GM12878 (cell line): Measurements from ENCODE around the gene USP26. TPM values are rescaled to one million over a fixed set of nuclear protein-coding genes. Genes with fewer than 3 reads are reported as not detected.

Experiments used
- ATAC-seq: fragments of 200-7000 bp; cut with Tn5 transposase; 3 replicates; pipeline ENCODE4 v1.9.1; 2020; ENCODE audit warnings: mild to moderate bottlenecking, moderate library complexity
- BruUV-seq: library from RNA; stranded (reverse); fragments of 400-500 nt; replicated peaks from 2 replicates; lab custom pipeline; 2021; lab: Mats Ljungman, UMichigan
- CTCF ChIA-PET: fragments of 300-600 bp; sonication (Branson Sonifier 250); formaldehyde crosslinking; extraction: SDS; loops from one replicate; lab custom pipeline; 2021; ENCODE audit warnings: inconsistent platforms; lab: Yijun Ruan, JAX
- POLR2A ChIA-PET: fragments of 350-600 bp; formaldehyde crosslinking; extraction: SDS; loops from one replicate; lab custom pipeline; 2021; ENCODE audit warnings: inconsistent platforms; lab: Charles Lee
- RAD21 ChIA-PET: fragments of 300-600 bp; sonication (Branson Sonifier 250); formaldehyde crosslinking; loops from one replicate; lab custom pipeline; 2023; ENCODE audit warnings: antibody characterized with exemption; ENCODE audit not compliant: unreplicated experiment; lab: Charles Lee
- SMC1A ChIA-PET: fragments of 300-600 bp; sonication (Branson Sonifier 250); formaldehyde crosslinking; loops from one replicate; lab custom pipeline; 2023; ENCODE audit not compliant: unreplicated experiment, uncharacterized antibody; lab: Charles Lee
- DNase-seq: peaks from one replicate; pipeline ENCODE4 v3.0.0-alpha.2; 2011; ENCODE audit warnings: low read depth, low spot score
- FAIRE-seq: peaks from 3 replicates; lab custom pipeline; 2011; peaks lifted over from hg19 to GRCh38; lab: Jason Lieb, UNC
- H2AFZ ChIP-seq: 2 replicates; pipeline ENCODE4 v1.6.0; 2011; ENCODE audit warnings: low read depth, low read length, control low read depth; ENCODE audit not compliant: control insufficient read depth
- H3K27ac ChIP-seq: 2 replicates; pipeline ENCODE4 v1.5.1; 2011; ENCODE audit warnings: control low read depth; ENCODE audit not compliant: control insufficient read depth, insufficient read depth
- H3K27me3 ChIP-seq, 2 experiments: replicated peaks in 1 of 2; 2 replicates each; pipeline versions ENCODE4 v1.6.0 to v1.6.1; 2011; ENCODE audit warnings: low read length in 1 of 2; ENCODE audit not compliant: control insufficient read depth in 2 of 2, insufficient read depth in 2 of 2
- H3K36me3 ChIP-seq, 2 experiments: 2 replicates each; pipeline ENCODE4 v1.5.1; 2011; ENCODE audit warnings: low read length in 1 of 2; ENCODE audit not compliant: control insufficient read depth in 2 of 2, insufficient read depth in 2 of 2
- H3K4me1 ChIP-seq: 2 replicates; pipeline ENCODE4 v1.6.1; 2011; ENCODE audit warnings: mild to moderate bottlenecking, low read length, moderate library complexity, mixed read lengths; ENCODE audit not compliant: control insufficient read depth, insufficient read depth
- H3K4me2 ChIP-seq: 2 replicates; pipeline ENCODE4 v1.6.0; 2011; ENCODE audit warnings: control low read depth; ENCODE audit not compliant: control insufficient read depth, insufficient read depth
- H3K4me3 ChIP-seq: fragments of 200-600 bp; sonication (generic); 2 replicates; pipeline ENCODE4 v1.5.1; 2016
- H3K79me2 ChIP-seq: 2 replicates; pipeline ENCODE4 v1.6.0; 2011; ENCODE audit warnings: low read length; ENCODE audit not compliant: control insufficient read depth, insufficient read depth
- H3K9ac ChIP-seq: 2 replicates; pipeline ENCODE4 v1.8.0; 2011; ENCODE audit warnings: low read length, control low read depth, mixed read lengths; ENCODE audit not compliant: control insufficient read depth, insufficient read depth
- H3K9me3 ChIP-seq: replicated peaks from 3 replicates; pipeline ENCODE4 v1.5.1; 2011; ENCODE audit warnings: mild to moderate bottlenecking, low read length; ENCODE audit not compliant: control insufficient read depth, insufficient read depth
- H4K20me1 ChIP-seq: 2 replicates; pipeline ENCODE4 v1.6.0; 2011; ENCODE audit not compliant: control insufficient read depth, insufficient read depth
- CHD4 ChIP-seq: fragments of 200-600 bp; sonication (generic); IDR thresholded peaks from 2 replicates; pipeline ENCODE4 v1.6.1; 2016; ENCODE audit warnings: mild to moderate bottlenecking
- FOXK2 ChIP-seq: fragments of 450-650 bp; IDR thresholded peaks from 2 replicates; pipeline ENCODE4 v1.6.1; 2017; ENCODE audit warnings: mild to moderate bottlenecking, moderate library complexity
- FOXM1 ChIP-seq: IDR thresholded peaks from 2 replicates; pipeline ENCODE4 v1.6.1; 2012; ENCODE audit warnings: low read depth, mild to moderate bottlenecking, inconsistent platforms, low read length, moderate library complexity
- GABPA ChIP-seq: IDR thresholded peaks from 2 replicates; pipeline ENCODE4 v1.6.1; 2014; ENCODE audit warnings: antibody characterized with exemption, low read depth, mild to moderate bottlenecking, inconsistent platforms
- IRF5 ChIP-seq: fragments of 450-650 bp; IDR thresholded peaks from 2 replicates; pipeline ENCODE4 v1.6.1; 2017; ENCODE audit warnings: borderline replicate concordance
- KAT2A ChIP-seq: conservative IDR thresholded peaks from 2 replicates; pipeline ENCODE4 v1.6.1; 2011; ENCODE audit warnings: low read depth, low read length; ENCODE audit not compliant: control insufficient read depth
- LARP7 ChIP-seq: fragments of 450-650 bp; IDR thresholded peaks from 2 replicates; pipeline ENCODE4 v1.6.1; 2017; ENCODE audit warnings: mild to moderate bottlenecking
- NR2F1 ChIP-seq: fragments of 450-650 bp; conservative IDR thresholded peaks from 2 replicates; pipeline ENCODE4 v1.6.1; 2017; ENCODE audit warnings: mild to moderate bottlenecking
- RELB ChIP-seq: fragments of 450-650 bp; IDR thresholded peaks from 2 replicates; pipeline ENCODE4 v1.6.1; 2017; ENCODE audit warnings: low read depth, mild to moderate bottlenecking, moderate library complexity
- RUNX3 ChIP-seq: IDR thresholded peaks from 2 replicates; pipeline ENCODE4 v1.6.1; 2012; ENCODE audit warnings: low read length, inconsistent platforms
- SIX5 ChIP-seq: IDR thresholded peaks from 2 replicates; pipeline ENCODE4 v1.6.1; 2011; ENCODE audit warnings: mild to moderate bottlenecking, low read depth, low read length, moderate library complexity; ENCODE audit not compliant: severe bottlenecking
- SRF ChIP-seq, 2 experiments: IDR thresholded peaks; 2 replicates each; pipeline ENCODE4 v1.6.1; 2011; ENCODE audit warnings: low read depth in 2 of 2, low read length in 2 of 2, mild to moderate bottlenecking in 1 of 2, moderate library complexity in 1 of 2
- SUPT20H ChIP-seq: IDR thresholded peaks from 2 replicates; pipeline ENCODE4 v1.6.1; 2011; ENCODE audit warnings: low read depth, mild to moderate bottlenecking, low read length, moderate library complexity, borderline replicate concordance; ENCODE audit not compliant: control insufficient read depth
- WRNIP1 ChIP-seq: IDR thresholded peaks from 2 replicates; pipeline ENCODE4 v1.6.1; 2011; ENCODE audit warnings: low read depth, low read length, improper control_type of control experiment, borderline replicate concordance
- ZBTB4 ChIP-seq: fragments of 450-650 bp; formaldehyde crosslinking; IDR thresholded peaks from 2 replicates; pipeline ENCODE4 v1.4.0; 2022; ENCODE audit warnings: mild to moderate bottlenecking, moderate library complexity
- WGBS: methylation state at CpG from one replicate; pipeline ENCODE4 v1.1.6; 2016; ENCODE audit warnings: low lambda C conversion rate; ENCODE audit not compliant: insufficient replicate concordance, insufficient coverage; ENCODE audit errors: missing lambda C conversion rate; 5-methylcytosine and 5-hydroxymethylcytosine counted together
- in situ Hi-C: fragments of 300-500 bp; cut with MboI; formaldehyde crosslinking; loops from 9 replicates; pipeline ENCODE4 v1.14.3; 2018; ENCODE audit warnings: mixed read lengths
- intact Hi-C: fragments of 100-400 bp; cut with micrococcal nuclease; formaldehyde crosslinking; loops from one replicate; pipeline ENCODE4 v1.14.2; 2022; ENCODE audit not compliant: unreplicated experiment
- polyA plus RNA-seq, 11 experiments: library from polyadenylated mRNA; depleted of rRNA in 4 of 11; unstranded in 6 of 11; stranded (reverse) in 5 of 11; fragments of >200 nt; fragmentation: Nextera tagmentation in 4 of 11; fragmentation: Illumina TruSeq in 1 of 11; extraction: Ambion mirVana in 4 of 11; extraction: Trizol in 1 of 11; gene quantifications; 1 replicate in 1 of 11; 2 replicates in 10 of 11; pipeline versions ENCODE4 v1.2.1 to v1.2.3, GENCODE V29; 2011 to 2016; ENCODE audit warnings: inconsistent platforms in 2 of 11, missing spikeins in 2 of 11, low read depth in 1 of 11
- total RNA-seq, 4 experiments: library from RNA; depleted of rRNA in 3 of 4; stranded (reverse); fragments of >200 nt in 3 of 4; fragmentation: Illumina TruSeq in 1 of 4; extraction: Trizol in 1 of 4; gene quantifications; 2 replicates each; pipeline versions ENCODE4 v1.2.1 to v1.2.3, GENCODE V29; 2013 to 2021
- TF ChIP-seq, protein P1 (sequence below): IDR thresholded peaks from 2 replicates; pipeline ENCODE4 v1.6.1; 2012; ENCODE audit warnings: mild to moderate bottlenecking, low read depth, low read length

USP26 gene
- total and polyA plus RNA-seq, 10 of the 15 experiments (the other 5 are each of a cell fraction or from before 2014, with no cell fraction given): not detected

DNA sequence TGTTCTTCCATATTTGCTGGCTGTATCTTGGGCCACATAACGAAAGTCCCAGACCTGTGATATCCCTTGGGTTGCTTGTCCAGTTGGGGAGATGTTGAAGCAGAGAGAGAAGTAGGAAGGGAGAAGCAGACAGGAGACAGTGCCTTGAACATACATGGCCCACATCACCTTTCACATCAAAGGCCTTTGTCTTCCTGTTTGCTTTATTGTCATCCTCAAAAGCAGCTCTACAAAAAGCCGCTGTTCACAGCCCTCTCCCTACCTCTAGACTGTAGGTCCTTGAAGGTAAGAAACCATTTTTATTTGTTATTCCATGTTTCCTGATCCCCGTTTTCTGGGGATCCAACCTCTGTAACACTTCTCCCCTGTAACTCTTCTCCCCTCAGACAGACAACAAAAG lies 14.9 kb downstream of the USP26 start:
- Histone ChIP-seq H2AFZ (no peak overlapping the region), H3K4me1 (no peaks in the 10 kb centered on the region), H3K27me3 (no peaks in the 10 kb centered on the region), H3K9me3 (no peaks in the 10 kb centered on the region), H3K4me2 (no peak overlapping the region), H3K9ac (no peak overlapping the region), H4K20me1 (no peaks in the 10 kb centered on the region), H3K4me3 (no peak overlapping the region), H3K79me2 (no peaks in the 10 kb centered on the region), H3K27ac (no peak overlapping the region), H3K36me3 (no peaks in the 10 kb centered on the region)
- DNase-seq (no peak), ATAC-seq (no peak), FAIRE-seq (no peak)
- POLR2A ChIA-PET: no interaction called here
- BruUV-seq: no TSS peak
- CTCF ChIA-PET: no interaction called here
- RAD21 ChIA-PET: no interaction called here
- SMC1A ChIA-PET: interaction anchor here (1.1 kb wide), 1 partner anchor 633 kb away, joined by 3 read pairs; no protein-coding TSS in a partner anchor
- in situ Hi-C loops: no loop called here
- WGBS: 0% methylated on average over 3 of the region's 3 CpGs
- intact Hi-C loops: no loop called here
- no peak for TF ChIP-seq CHD4
- no peak for TF ChIP-seq ZBTB4 (CRISPR knock-in tag)
- no peak for TF ChIP-seq FOXK2
- TF ChIP-seq, protein P1, sequence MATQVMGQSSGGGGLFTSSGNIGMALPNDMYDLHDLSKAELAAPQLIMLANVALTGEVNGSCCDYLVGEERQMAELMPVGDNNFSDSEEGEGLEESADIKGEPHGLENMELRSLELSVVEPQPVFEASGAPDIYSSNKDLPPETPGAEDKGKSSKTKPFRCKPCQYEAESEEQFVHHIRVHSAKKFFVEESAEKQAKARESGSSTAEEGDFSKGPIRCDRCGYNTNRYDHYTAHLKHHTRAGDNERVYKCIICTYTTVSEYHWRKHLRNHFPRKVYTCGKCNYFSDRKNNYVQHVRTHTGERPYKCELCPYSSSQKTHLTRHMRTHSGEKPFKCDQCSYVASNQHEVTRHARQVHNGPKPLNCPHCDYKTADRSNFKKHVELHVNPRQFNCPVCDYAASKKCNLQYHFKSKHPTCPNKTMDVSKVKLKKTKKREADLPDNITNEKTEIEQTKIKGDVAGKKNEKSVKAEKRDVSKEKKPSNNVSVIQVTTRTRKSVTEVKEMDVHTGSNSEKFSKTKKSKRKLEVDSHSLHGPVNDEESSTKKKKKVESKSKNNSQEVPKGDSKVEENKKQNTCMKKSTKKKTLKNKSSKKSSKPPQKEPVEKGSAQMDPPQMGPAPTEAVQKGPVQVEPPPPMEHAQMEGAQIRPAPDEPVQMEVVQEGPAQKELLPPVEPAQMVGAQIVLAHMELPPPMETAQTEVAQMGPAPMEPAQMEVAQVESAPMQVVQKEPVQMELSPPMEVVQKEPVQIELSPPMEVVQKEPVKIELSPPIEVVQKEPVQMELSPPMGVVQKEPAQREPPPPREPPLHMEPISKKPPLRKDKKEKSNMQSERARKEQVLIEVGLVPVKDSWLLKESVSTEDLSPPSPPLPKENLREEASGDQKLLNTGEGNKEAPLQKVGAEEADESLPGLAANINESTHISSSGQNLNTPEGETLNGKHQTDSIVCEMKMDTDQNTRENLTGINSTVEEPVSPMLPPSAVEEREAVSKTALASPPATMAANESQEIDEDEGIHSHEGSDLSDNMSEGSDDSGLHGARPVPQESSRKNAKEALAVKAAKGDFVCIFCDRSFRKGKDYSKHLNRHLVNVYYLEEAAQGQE: no peak
- TF ChIP-seq FOXM1: no peak
- TF ChIP-seq LARP7: no peak
- no peak for TF ChIP-seq RUNX3
- TF ChIP-seq KAT2A: no peak
- TF ChIP-seq IRF5: no peak
- TF ChIP-seq RELB: no peak
- TF ChIP-seq GABPA: no peak
- no peak for TF ChIP-seq WRNIP1
- no peak for TF ChIP-seq SRF (IDR thresholded peaks at IDR 0.05; ENCODE audit: low read depth in 2 of 2, low read length in 2 of 2)
- TF ChIP-seq SUPT20H: no peak
- TF ChIP-seq SIX5: no peak
- TF ChIP-seq NR2F1: no peak
